ENCODE measurements around the gene ZNF385B.
A peak's percentile ranks its signal among the peaks of the same experiment; 100 is the strongest.

ZNF385B gene

DNA sequence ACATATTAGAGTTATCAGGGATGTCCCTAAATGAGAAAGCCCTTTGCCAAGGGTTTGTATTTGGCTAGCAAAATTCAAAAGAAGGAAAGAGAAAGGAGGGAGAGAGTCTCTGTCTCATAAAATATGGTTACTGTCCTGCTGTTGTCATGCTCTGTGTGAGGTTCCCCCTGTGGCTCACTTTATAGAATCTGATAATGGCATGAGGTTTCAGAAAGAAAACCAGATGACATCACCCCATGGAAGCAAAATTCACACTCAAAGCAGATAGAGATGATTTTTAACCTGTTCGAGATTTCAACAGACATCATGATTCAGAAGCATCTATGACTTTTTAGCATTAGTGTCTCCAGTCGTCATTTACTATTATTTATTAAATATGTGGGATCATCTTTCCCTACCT lies 431.8 kb downstream of the ZNF385B start:
- no peak for DNase-seq

- DNase-seq = no peak
Measured at GRCh38 chr2:179429060-179429471, 432.3 kb downstream of the ZNF385B start.

GRCh38 chr2:179428649-179429048 lies 432.8 kb downstream of the ZNF385B start:
- no peak for DNase-seq

- DNase-seq = no peak
Measured at GRCh38 chr2:179427065-179427464, 434.3 kb downstream of the ZNF385B start.

DNA sequence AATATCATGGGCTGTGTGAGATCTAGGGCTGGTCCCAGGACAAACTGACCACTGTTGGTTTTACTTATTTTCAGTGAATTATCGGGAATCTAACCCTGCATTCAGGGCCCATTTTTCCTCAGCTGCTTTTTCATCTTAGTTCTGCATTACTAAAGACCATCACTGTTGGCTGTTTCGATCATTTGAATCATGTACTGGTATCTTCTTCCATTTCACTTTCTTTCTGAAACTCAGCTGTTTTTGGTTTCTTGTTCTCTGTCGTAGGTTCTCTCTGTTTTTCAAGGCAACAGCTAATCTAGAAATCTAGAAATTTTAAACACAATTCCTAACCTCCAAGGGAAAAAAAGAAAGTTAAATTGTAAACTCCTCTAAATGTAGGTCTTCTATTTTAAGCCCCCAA lies 436.8 kb downstream of the ZNF385B start:
- no peak for DNase-seq

DNA sequence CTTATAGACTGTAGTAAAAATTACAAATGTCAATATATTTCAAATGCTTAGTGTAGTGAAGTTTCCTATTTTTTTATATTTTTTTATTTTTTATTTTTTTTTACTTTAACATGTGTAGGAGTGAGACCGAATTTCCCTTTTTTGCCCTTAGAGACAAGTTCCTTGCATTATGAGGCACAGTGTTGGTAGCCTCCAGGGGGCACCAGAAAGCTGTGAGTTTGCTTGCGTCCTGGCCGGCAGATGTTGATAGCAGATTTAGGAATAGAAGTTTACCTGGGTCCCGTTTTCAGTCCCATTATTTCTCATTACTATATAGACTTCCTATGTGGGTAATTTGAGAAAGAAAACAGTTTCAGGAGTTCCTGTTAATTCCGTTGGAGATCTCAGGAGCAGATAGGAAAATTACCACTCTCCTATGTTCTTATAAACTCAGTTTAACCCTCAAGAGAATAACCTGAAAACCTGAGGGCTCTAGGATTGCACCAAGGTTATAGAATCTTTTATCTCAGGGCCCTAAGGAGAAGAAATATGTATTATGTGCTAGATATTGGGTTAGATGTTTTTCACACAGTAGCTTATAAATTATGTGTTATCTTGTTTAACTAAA lies 439.3 kb downstream of the ZNF385B start:
- peak; percentile 71 for DNase-seq

- no peak for DNase-seq
Measured at GRCh38 chr2:179417436-179417949, 443.9 kb downstream of the ZNF385B start.

GRCh38 chr2:179412112-179412511 lies 449.3 kb downstream of the ZNF385B start:
- DNase-seq = no peak

DNA sequence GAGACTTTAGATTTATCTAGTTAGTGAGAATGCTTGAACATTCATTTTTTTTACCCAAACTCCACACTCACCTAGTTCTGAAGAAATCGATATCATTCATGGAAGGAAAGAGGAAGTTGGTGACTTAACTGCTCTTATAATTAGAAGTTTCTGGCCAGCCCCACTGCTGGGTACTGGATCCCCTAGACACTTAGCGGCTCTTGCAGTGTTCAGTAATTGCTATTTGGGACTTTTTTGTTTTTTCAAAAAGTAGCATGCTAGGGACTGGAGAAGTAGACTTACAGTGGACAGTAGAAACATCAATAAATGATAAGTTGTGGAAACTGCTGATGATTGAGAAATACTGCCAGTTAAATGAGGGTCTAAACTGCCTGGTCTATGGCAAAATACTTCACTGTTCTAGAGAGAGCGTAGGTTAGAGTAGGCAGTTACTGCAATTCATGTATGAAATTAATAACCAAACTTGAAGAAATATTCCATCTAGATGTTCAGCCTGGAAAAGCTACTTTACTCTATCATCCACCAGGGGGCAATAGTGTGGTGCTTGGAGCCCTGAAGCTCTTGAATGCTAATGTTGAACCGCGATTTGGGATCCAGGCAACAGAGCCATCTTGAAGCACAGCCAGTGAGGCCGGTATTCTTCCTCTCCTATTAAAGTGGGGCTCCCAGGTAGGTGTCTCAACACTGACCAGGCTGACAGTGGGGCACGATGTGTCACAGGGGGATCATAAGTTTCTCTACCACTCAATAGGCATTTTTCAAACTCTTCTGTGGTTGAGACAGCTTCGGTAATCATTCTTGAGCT lies 450.7 kb downstream of the ZNF385B start:
- DNase-seq = peak; percentile 33

DNA sequence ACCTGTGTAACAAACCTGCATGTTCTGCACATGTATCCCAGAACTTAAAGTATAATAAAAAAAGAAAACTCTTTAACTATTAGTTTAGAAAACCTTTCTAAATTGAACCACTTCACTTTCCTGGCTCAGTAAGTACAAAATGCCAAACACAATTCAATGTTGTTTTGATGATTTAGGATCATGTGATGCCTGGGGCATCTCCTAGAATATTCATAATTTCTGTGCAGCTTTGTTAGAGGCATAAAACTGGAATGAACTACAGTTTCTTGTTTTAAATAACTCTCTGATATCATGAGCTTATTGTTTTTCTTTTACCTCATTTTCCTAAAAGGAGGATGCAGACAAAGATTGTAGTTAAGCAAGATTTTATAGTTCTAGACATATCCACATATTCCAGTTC lies 457.8 kb downstream of the ZNF385B start:
- DNase-seq = no peak

- no peak for DNase-seq
Measured at GRCh38 chr2:179393481-179393880, 467.9 kb downstream of the ZNF385B start.
